ENCODE measurements around the gene FBLN1.

FBLN1 gene, protein sequence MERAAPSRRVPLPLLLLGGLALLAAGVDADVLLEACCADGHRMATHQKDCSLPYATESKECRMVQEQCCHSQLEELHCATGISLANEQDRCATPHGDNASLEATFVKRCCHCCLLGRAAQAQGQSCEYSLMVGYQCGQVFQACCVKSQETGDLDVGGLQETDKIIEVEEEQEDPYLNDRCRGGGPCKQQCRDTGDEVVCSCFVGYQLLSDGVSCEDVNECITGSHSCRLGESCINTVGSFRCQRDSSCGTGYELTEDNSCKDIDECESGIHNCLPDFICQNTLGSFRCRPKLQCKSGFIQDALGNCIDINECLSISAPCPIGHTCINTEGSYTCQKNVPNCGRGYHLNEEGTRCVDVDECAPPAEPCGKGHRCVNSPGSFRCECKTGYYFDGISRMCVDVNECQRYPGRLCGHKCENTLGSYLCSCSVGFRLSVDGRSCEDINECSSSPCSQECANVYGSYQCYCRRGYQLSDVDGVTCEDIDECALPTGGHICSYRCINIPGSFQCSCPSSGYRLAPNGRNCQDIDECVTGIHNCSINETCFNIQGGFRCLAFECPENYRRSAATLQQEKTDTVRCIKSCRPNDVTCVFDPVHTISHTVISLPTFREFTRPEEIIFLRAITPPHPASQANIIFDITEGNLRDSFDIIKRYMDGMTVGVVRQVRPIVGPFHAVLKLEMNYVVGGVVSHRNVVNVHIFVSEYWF

DNA sequence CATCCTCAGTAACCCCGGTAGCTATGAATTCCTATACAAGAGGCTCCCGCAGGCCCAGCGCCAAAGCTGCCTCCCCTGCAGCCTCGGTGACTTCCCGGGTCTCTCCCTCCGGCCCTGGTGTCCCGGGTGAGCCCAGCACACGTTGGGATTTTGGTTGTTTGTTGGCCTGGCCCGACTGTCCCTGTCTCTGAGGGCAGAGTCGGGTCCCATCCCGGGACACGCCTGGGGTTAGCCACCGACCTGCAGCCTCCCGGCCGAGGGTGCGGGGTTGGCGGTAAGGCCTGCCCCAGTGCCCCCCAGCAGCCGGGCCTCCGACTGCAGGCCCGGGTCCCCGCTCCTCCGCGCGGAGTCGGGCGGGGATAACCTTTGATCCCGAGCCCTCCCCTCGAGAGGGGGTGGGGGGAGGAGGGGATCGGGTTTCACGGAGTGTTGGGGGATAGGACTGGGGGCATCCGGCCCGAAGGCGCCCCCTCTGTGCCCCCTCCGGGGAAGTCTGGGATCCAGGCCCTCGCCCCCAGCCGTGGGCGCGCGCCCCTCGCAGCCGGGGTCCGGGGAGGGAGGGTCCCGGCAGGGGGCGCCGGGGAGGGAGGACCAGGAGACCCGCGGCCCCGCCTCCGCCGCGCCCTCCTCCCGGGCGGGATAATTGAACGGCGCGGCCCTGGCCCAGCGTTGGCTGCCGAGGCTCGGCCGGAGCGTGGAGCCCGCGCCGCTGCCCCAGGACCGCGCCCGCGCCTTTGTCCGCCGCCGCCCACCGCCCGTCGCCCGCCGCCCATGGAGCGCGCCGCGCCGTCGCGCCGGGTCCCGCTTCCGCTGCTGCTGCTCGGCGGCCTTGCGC is at the start of gene FBLN1:
TSS of gene FBLN1 (plus strand) at position 669 of the 835 bp plus-strand sequence. CDS start at position 772, 103 bp downstream.
- no peak within 1 kb of the TSS for H3K9ac ChIP-seq (ENCODE audit: low read length)
- no peak within 1 kb of the TSS for H3K4me3 ChIP-seq (ENCODE audit: insufficient read depth, low read length, poor library complexity, severe bottlenecking)
- H2AFZ ChIP-seq (ENCODE audit: low read depth, low read length, severe bottlenecking), result no peak within 1 kb of the TSS
- no peaks in the 10 kb centered on the region for H3K36me3 ChIP-seq (ENCODE audit: low read length)
- no peaks in the 10 kb centered on the region for H3F3A ChIP-seq (ENCODE audit: insufficient read depth)
- H3K9me2 ChIP-seq (replicated peaks; ENCODE audit: insufficient read depth, low read length), result no peaks in the 10 kb centered on the region
- H3K9me3 ChIP-seq (ENCODE audit: insufficient read depth, low read length), result no peaks in the 10 kb centered on the region
- no peak for TF ChIP-seq EZH2phosphoT487 (conservative IDR thresholded peaks at IDR 0.05; ENCODE audit: low read length)
- TF ChIP-seq, protein P1, sequence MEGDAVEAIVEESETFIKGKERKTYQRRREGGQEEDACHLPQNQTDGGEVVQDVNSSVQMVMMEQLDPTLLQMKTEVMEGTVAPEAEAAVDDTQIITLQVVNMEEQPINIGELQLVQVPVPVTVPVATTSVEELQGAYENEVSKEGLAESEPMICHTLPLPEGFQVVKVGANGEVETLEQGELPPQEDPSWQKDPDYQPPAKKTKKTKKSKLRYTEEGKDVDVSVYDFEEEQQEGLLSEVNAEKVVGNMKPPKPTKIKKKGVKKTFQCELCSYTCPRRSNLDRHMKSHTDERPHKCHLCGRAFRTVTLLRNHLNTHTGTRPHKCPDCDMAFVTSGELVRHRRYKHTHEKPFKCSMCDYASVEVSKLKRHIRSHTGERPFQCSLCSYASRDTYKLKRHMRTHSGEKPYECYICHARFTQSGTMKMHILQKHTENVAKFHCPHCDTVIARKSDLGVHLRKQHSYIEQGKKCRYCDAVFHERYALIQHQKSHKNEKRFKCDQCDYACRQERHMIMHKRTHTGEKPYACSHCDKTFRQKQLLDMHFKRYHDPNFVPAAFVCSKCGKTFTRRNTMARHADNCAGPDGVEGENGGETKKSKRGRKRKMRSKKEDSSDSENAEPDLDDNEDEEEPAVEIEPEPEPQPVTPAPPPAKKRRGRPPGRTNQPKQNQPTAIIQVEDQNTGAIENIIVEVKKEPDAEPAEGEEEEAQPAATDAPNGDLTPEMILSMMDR (IDR thresholded peaks at IDR 0.05; ENCODE audit: insufficient read depth, low read length, poor library complexity, severe bottlenecking), result no peak
- no peaks in the 10 kb centered on the region for H4K20me1 ChIP-seq (ENCODE audit: low read depth, low read length)
- no peak within 1 kb of the TSS for H3K4me2 ChIP-seq (ENCODE audit: low read depth, low read length, poor library complexity, severe bottlenecking)
- H3K79me2 ChIP-seq (ENCODE audit: insufficient read depth, low read length), result no peaks in the 10 kb centered on the region
- H3K27ac ChIP-seq (ENCODE audit: low read depth, low read length), result no peak within 1 kb of the TSS
- no peaks in the 10 kb centered on the region for H3K27me3 ChIP-seq (ENCODE audit: low read length)

DNA sequence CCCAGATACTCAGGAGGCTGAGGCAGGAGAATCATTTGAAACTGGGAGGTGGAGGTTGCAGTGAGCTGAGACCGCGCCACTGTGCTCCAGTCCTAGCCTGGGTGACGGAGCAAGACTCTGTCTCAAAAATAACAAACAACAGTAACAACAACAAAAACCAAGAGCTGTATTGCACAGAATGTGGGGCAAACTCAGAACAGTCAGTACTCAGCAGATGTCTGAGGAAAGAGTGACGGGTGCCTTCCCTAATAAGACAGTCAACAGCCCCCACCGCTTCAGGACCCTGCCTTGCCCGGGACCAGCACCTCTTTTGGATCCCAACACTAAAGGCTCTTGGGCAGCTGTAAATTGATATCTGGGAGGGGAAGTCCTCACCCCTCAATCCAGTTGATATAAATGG is 48.9 kb upstream of the FBLN1 start:
- Histone ChIP-seq H3K9ac (ENCODE audit: low read length) (no peak overlapping the region), H3K4me3 (ENCODE audit: insufficient read depth, low read length, poor library complexity, severe bottlenecking) (no peak overlapping the region), H3K27ac (ENCODE audit: low read depth, low read length) (no peak overlapping the region), H3K36me3 (ENCODE audit: low read length) (no peaks in the 10 kb centered on the region), H3K79me2 (ENCODE audit: insufficient read depth, low read length) (no peaks in the 10 kb centered on the region), H3K4me2 (ENCODE audit: low read depth, low read length, poor library complexity, severe bottlenecking) (no peak overlapping the region), H3F3A (ENCODE audit: insufficient read depth) (no peaks in the 10 kb centered on the region), H3K9me2 (replicated peaks; ENCODE audit: insufficient read depth, low read length) (no peaks in the 10 kb centered on the region), H3K9me3 (ENCODE audit: insufficient read depth, low read length) (no peaks in the 10 kb centered on the region), H4K20me1 (ENCODE audit: low read depth, low read length) (no peaks in the 10 kb centered on the region), H2AFZ (ENCODE audit: low read depth, low read length, severe bottlenecking) (no peak overlapping the region), H3K27me3 (ENCODE audit: low read length) (no peaks in the 10 kb centered on the region)
- no peak for TF ChIP-seq EZH2phosphoT487 (conservative IDR thresholded peaks at IDR 0.05; ENCODE audit: low read length)
- TF ChIP-seq, protein P1 (IDR thresholded peaks at IDR 0.05; ENCODE audit: insufficient read depth, low read length, poor library complexity, severe bottlenecking), result no peak

DNA sequence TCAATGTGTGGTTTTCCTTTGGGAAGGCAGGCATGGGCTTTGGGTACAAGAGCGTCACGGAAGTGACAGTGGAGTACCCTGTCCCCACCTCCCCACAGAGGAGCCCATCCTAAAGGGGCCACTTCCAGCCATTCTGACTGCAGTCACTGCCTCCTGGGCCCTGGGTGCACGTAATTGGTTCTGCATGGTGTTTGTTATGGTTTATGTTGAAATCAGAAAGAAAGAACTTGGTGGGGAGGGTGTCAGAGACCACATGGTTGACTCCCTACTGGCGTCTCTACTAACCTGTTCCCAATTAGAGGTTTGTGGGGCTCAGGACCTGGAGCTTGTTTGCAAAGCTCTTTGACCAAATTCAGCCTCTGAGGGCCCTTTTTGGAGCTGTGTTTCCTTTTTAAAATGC is 48.4 kb upstream of the FBLN1 start:
- Histone ChIP-seq H3F3A (ENCODE audit: insufficient read depth) (no peaks in the 10 kb centered on the region), H3K9ac (ENCODE audit: low read length) (no peak overlapping the region), H3K4me2 (ENCODE audit: low read depth, low read length, poor library complexity, severe bottlenecking) (no peak overlapping the region), H3K79me2 (ENCODE audit: insufficient read depth, low read length) (no peaks in the 10 kb centered on the region), H3K9me2 (replicated peaks; ENCODE audit: insufficient read depth, low read length) (no peaks in the 10 kb centered on the region), H3K27me3 (ENCODE audit: low read length) (no peaks in the 10 kb centered on the region), H3K27ac (ENCODE audit: low read depth, low read length) (no peak overlapping the region), H3K36me3 (ENCODE audit: low read length) (no peaks in the 10 kb centered on the region), H3K4me3 (ENCODE audit: insufficient read depth, low read length, poor library complexity, severe bottlenecking) (no peak overlapping the region), H2AFZ (ENCODE audit: low read depth, low read length, severe bottlenecking) (no peak overlapping the region), H3K9me3 (ENCODE audit: insufficient read depth, low read length) (no peaks in the 10 kb centered on the region), H4K20me1 (ENCODE audit: low read depth, low read length) (no peaks in the 10 kb centered on the region)
- TF ChIP-seq EZH2phosphoT487 (conservative IDR thresholded peaks at IDR 0.05; ENCODE audit: low read length), result no peak
- TF ChIP-seq, protein P1 (IDR thresholded peaks at IDR 0.05; ENCODE audit: insufficient read depth, low read length, poor library complexity, severe bottlenecking), result no peak
